ENCODE data around the gene FHL1.
"Not testable (repeated sequence)": the region's sequence is repeated elsewhere in the genome, so short reads cannot be mapped to it uniquely, and the experiment has no call there.

FHL1 gene

GRCh38 chrX:136147976-136148375 is 643 bp downstream of the FHL1 start:
- no peak for DNase-seq

GRCh38 chrX:136148391-136148790 is 1.1 kb downstream of the FHL1 start:
- no peak for DNase-seq

- DNase-seq: no peak
Observed at GRCh38 chrX:136154998-136155397, 7.7 kb downstream of the FHL1 start.

GRCh38 chrX:136156560-136157117 is 9.3 kb downstream of the FHL1 start:
- DNase-seq: no peak

- DNase-seq: no peak
Observed at GRCh38 chrX:136157187-136157586, 9.9 kb downstream of the FHL1 start.

- DNase-seq: no peak
Observed at GRCh38 chrX:136158685-136159084, 11.4 kb downstream of the FHL1 start.

- DNase-seq: no peak
Observed at GRCh38 chrX:136159611-136160025, 12.3 kb downstream of the FHL1 start.

GRCh38 chrX:136162827-136163570 is 15.7 kb downstream of the FHL1 start:
- peak; percentile 40 for DNase-seq

GRCh38 chrX:136163689-136164088 is 16.4 kb downstream of the FHL1 start:
- DNase-seq: no peak

- DNase-seq: no peak
Observed at GRCh38 chrX:136165406-136165805, 18.1 kb downstream of the FHL1 start.

GRCh38 chrX:136166221-136166855 is 19.0 kb downstream of the FHL1 start:
- no peak for DNase-seq

GRCh38 chrX:136167989-136168388 is 20.7 kb downstream of the FHL1 start:
- not testable (repeated sequence) for DNase-seq

- peak; percentile 54 for DNase-seq
Observed at GRCh38 chrX:136168929-136169735, 21.8 kb downstream of the FHL1 start.

- DNase-seq: no peak
Observed at GRCh38 chrX:136170139-136170800, 22.9 kb downstream of the FHL1 start.

- DNase-seq: no peak
Observed at GRCh38 chrX:136171420-136171819, 24.1 kb downstream of the FHL1 start.

- no peak for DNase-seq
Observed at GRCh38 chrX:136176399-136176825, 29.1 kb downstream of the FHL1 start.

- no peak for DNase-seq
Observed at GRCh38 chrX:136179133-136179532, 31.8 kb downstream of the FHL1 start.

- DNase-seq: no peak
Observed at GRCh38 chrX:136182414-136182813, 35.1 kb downstream of the FHL1 start.

- no peak for DNase-seq
Observed at GRCh38 chrX:136183172-136183571, 35.8 kb downstream of the FHL1 start.

GRCh38 chrX:136183917-136184316 is 36.6 kb downstream of the FHL1 start:
- no peak for DNase-seq

GRCh38 chrX:136185401-136186022 is 38.2 kb downstream of the FHL1 start:
- DNase-seq: no peak

GRCh38 chrX:136186023-136186413 is 38.7 kb downstream of the FHL1 start:
- no peak for DNase-seq

All from retina (tissue), 1 donor.